K562 (cell line): ENCODE measurements around the gene AKAP7. TPM values are rescaled to one million over a fixed set of nuclear protein-coding genes. Genes with fewer than 3 reads are reported as not detected.

ENCODE experiments used
- ATAC-seq: fragments of 200-7000 bp; cut with Tn5 transposase; 3 replicates; pipeline ENCODE4 v1.9.1; 2020; ENCODE audit warnings: moderate library complexity
- BruUV-seq: library from RNA; stranded (reverse); fragments of 400-500 nt; replicated peaks from 2 replicates; lab custom pipeline; 2021; lab: Mats Ljungman, UMichigan
- CTCF ChIA-PET: fragments of 300-600 bp; formaldehyde crosslinking; extraction: SDS; loops from one replicate; lab custom pipeline; 2021; ENCODE audit warnings: low intra/inter-chr PET ratio; lab: Yijun Ruan, JAX
- POLR2A ChIA-PET: fragments of 300-600, 350-650 bp; sonication (Branson Sonifier 250); formaldehyde crosslinking; extraction: SDS; loops from one replicate; lab custom pipeline; 2021; ENCODE audit warnings: antibody characterized with exemption, inconsistent platforms; lab: Yijun Ruan, JAX
- DNase-seq, 4 experiments: peaks; one replicate each; pipeline versions ENCODE4 v3.0.0 to v3.0.0-alpha.2; 2011 to 2018; ENCODE audit warnings: low spot score in 3 of 4, mixed read lengths in 3 of 4; ENCODE audit errors: extremely low read depth in 1 of 4
- FAIRE-seq: peaks from 2 replicates; lab custom pipeline; 2011; peaks lifted over from hg19 to GRCh38; lab: Jason Lieb, UNC
- H2AFZ ChIP-seq: 2 replicates; pipeline ENCODE4 v1.6.0; 2011; ENCODE audit warnings: low read depth, low read length, control low read depth, inconsistent platforms
- H3K27ac ChIP-seq: fragments of 200-600 bp; 3 replicates; pipeline ENCODE4 v1.8.0; 2011; ENCODE audit warnings: low read depth, mild to moderate bottlenecking, control low read depth, inconsistent platforms, low read length, moderate library complexity, mixed read lengths; ENCODE audit errors: extremely low read depth
- H3K27me3 ChIP-seq, 2 experiments: fragments of 300-600 bp in 1 of 2; 2 replicates in 1 of 2; 3 replicates in 1 of 2; pipeline versions ENCODE4 v1.6.0 to v1.8.0; 2011; ENCODE audit warnings: inconsistent platforms in 2 of 2, low read length in 2 of 2, mild to moderate bottlenecking in 1 of 2, mixed read lengths in 1 of 2, moderate library complexity in 1 of 2; ENCODE audit not compliant: control insufficient read depth in 2 of 2, insufficient read depth in 2 of 2
- H3K36me3 ChIP-seq: fragments of 300-600 bp; 3 replicates; pipeline ENCODE4 v1.8.0; 2011; ENCODE audit warnings: mild to moderate bottlenecking, low read length, inconsistent platforms; ENCODE audit not compliant: control insufficient read depth, insufficient read depth
- H3K4me1 ChIP-seq, 2 experiments: fragments of 200-600 bp in 1 of 2; replicated peaks in 1 of 2; 2 replicates in 1 of 2; 3 replicates in 1 of 2; pipeline versions ENCODE4 v1.5.1 to v1.8.0; 2011; ENCODE audit warnings: inconsistent platforms in 2 of 2, low read length in 2 of 2, mild to moderate bottlenecking in 1 of 2, mixed read lengths in 1 of 2, moderate library complexity in 1 of 2; ENCODE audit not compliant: control insufficient read depth in 2 of 2, insufficient read depth in 2 of 2
- H3K4me2 ChIP-seq: 2 replicates; pipeline ENCODE4 v1.6.1; 2011; ENCODE audit warnings: low read length, control low read depth, inconsistent platforms, mixed read lengths; ENCODE audit not compliant: insufficient read depth
- H3K4me3 ChIP-seq: fragments of 200-600 bp; sonication (generic), shearing (Covaris generic); 2 replicates; pipeline ENCODE4 v1.5.1; 2016; ENCODE audit warnings: control low read depth, inconsistent platforms
- H3K79me2 ChIP-seq: fragments of 200-600 bp; 3 replicates; pipeline ENCODE4 v1.8.0; 2011; ENCODE audit warnings: low read length, inconsistent platforms; ENCODE audit not compliant: control insufficient read depth, insufficient read depth
- H3K9ac ChIP-seq, 2 experiments: 2 replicates each; pipeline versions ENCODE4 v1.6.0 to v1.6.1; 2011; ENCODE audit warnings: low read depth in 2 of 2, low read length in 2 of 2, control low read depth in 1 of 2, inconsistent platforms in 1 of 2, mild to moderate bottlenecking in 1 of 2, mixed read lengths in 1 of 2; ENCODE audit not compliant: insufficient read depth in 1 of 2
- H3K9me1 ChIP-seq: one replicate; pipeline ENCODE4 v1.6.0; 2011; ENCODE audit warnings: inconsistent platforms, mild to moderate bottlenecking, low read length, moderate library complexity; ENCODE audit not compliant: control insufficient read depth, insufficient read depth
- H3K9me3 ChIP-seq: replicated peaks from 2 replicates; pipeline ENCODE4 v1.5.1; 2011; ENCODE audit warnings: low read depth, low read length, inconsistent platforms; ENCODE audit not compliant: control insufficient read depth, insufficient read depth
- H4K20me1 ChIP-seq: replicated peaks from 2 replicates; pipeline ENCODE4 v1.6.1; 2011; ENCODE audit warnings: low read length, inconsistent platforms, mixed read lengths; ENCODE audit not compliant: control insufficient read depth, insufficient read depth
- BCOR ChIP-seq: fragments of 450-650 bp; IDR thresholded peaks from 2 replicates; pipeline ENCODE4 v1.6.1; 2016
- COPS2 ChIP-seq: fragments of 450-650 bp; conservative IDR thresholded peaks from 2 replicates; pipeline ENCODE4 v1.6.1; 2016; ENCODE audit warnings: mild to moderate bottlenecking, moderate library complexity
- CTBP1 ChIP-seq: fragments of 450-650 bp; IDR thresholded peaks from 2 replicates; pipeline ENCODE4 v1.6.1; 2016; ENCODE audit warnings: borderline replicate concordance
- ELF2 ChIP-seq: fragments of 250-450 bp; sonication (Bioruptor Pico); IDR thresholded peaks from 2 replicates; pipeline ENCODE4 v1.5.0; 2021; ENCODE audit warnings: mild to moderate bottlenecking
- HINFP ChIP-seq: fragments of 450-650 bp; conservative IDR thresholded peaks from 2 replicates; pipeline ENCODE4 v1.6.1; 2016; ENCODE audit warnings: missing genetic modification characterization, low read depth, mild to moderate bottlenecking, control low read depth, missing compliant biosample characterization
- KLF10 ChIP-seq: fragments of 250-450 bp; sonication (Bioruptor Pico); IDR thresholded peaks from 2 replicates; pipeline ENCODE4 v1.6.1; 2021; ENCODE audit warnings: matching md5 sums
- PRDM10 ChIP-seq: fragments of 450-650 bp; IDR thresholded peaks from 2 replicates; pipeline ENCODE4 v1.6.1; 2018; ENCODE audit not compliant: partially characterized antibody
- SMARCA5 ChIP-seq: fragments of 450-650 bp; IDR thresholded peaks from 2 replicates; pipeline ENCODE4 v1.6.1; 2016
- STAT5B ChIP-seq: fragments of 250-450 bp; sonication (Bioruptor Pico); IDR thresholded peaks from 2 replicates; pipeline ENCODE4 v1.8.0; 2021; ENCODE audit warnings: mild to moderate bottlenecking, inconsistent platforms
- TARDBP ChIP-seq: fragments of 450-650 bp; IDR thresholded peaks from 2 replicates; pipeline ENCODE4 v1.6.1; 2016
- ZBTB33 ChIP-seq: sonication (generic); formaldehyde crosslinking; IDR thresholded peaks from 2 replicates; pipeline ENCODE4 v1.8.1; 2023; ENCODE audit warnings: mild to moderate bottlenecking, missing genetic modification reagents
- whole genome bisulfite sequencing: fragments of 100-300 bp; shearing (Covaris generic); methylation state at CpG from one replicate; pipeline ENCODE4 v1.1.6; 2016; ENCODE audit warnings: low coverage, mixed read lengths; ENCODE audit not compliant: insufficient coverage; ENCODE audit errors: missing lambda C conversion rate; 5-methylcytosine and 5-hydroxymethylcytosine counted together
- in situ Hi-C: fragments of 300-500 bp; cut with MboI; formaldehyde crosslinking; loops from 4 replicates; pipeline ENCODE4 v1.15.0; 2018; ENCODE audit warnings: inconsistent platforms, mixed read lengths
- intact Hi-C: fragments of 100-400 bp; cut with micrococcal nuclease; formaldehyde crosslinking; loops from 2 replicates; pipeline ENCODE4 v1.14.2; 2022
- polyA plus RNA-seq, 8 experiments: library from polyadenylated mRNA; depleted of rRNA in 4 of 8; stranded (reverse) in 5 of 8; unstranded in 3 of 8; fragments of >200 nt; fragmentation: Nextera tagmentation in 2 of 8; fragmentation: Illumina TruSeq in 1 of 8; extraction: Ambion mirVana in 2 of 8; extraction: Trizol in 1 of 8; gene quantifications; 2 replicates each; pipeline versions ENCODE4 v1.2.1 to v1.2.3, GENCODE V29; 2011 to 2014; ENCODE audit warnings: inconsistent platforms in 1 of 8, missing spikeins in 1 of 8
- total RNA-seq, 7 experiments: library from RNA; depleted of rRNA in 6 of 7; stranded (reverse); fragments of >200 nt in 6 of 7; fragmentation: Illumina TruSeq in 2 of 7; extraction: Trizol in 2 of 7; gene quantifications; 2 replicates each; pipeline versions ENCODE4 v1.2.1 to v1.2.3, GENCODE V29; 2011 to 2021; ENCODE audit warnings: low replicate concordance in 1 of 7
- TF ChIP-seq, protein P1 (sequence below): fragments of 450-650 bp; IDR thresholded peaks from 2 replicates; pipeline ENCODE4 v1.6.1; 2017; ENCODE audit warnings: antibody characterized with exemption

AKAP7 gene
- total and polyA plus RNA-seq, 9 of the 15 experiments (the other 6 are each of a cell fraction or from before 2014, with no cell fraction given) = 0.82 to 2.6 (median 1.6) TPM

DNA sequence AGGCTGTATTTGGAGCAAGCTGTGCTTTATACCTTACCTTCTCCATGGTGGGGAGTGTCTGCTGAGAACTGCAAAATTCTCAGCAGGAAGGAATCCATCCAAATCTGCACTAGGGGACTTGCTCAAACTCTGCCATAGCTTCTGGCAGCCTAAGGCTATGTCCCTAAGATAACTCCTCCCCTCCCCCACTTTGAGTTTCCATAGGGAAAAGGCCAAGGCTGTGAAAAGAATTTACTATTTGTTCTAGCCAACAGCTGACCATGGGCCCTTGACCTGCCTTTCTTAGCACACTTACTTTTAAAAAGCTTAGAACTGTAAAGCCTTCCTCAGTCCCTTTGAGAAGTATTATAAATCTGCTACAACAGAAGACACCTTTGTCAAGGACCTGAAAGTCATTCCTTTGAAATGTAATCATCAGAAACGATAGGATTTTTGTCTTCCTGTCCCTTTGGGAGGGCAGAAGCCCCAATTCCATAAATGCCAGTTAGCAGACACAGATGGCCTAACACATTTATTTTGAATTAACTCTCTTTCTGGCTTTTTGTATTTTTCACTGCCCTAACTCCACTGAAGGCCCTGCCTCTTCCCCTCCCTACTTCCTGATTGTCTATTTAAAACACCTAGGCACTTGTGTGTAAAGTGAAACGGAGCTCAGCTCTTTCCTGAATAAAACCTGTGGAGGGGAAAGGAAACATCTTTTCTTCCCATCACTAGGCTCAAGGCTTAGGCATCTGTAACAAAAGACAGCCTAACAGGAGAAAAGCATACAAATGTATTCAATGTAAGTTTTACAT, 157.1 kb downstream of the AKAP7 start:
- POLR2A ChIA-PET = interaction anchor here (0.7 kb wide), 2 partner anchors 538 to 1440 kb away, joined by 4 read pairs; no protein-coding TSS in a partner anchor
- in situ Hi-C loops = no loop called here
- no peaks in the 10 kb centered on the region for H3K36me3 ChIP-seq
- peaks cover 8 to 12% of the 10 kb centered on the region in 2 experiments; a peak in 4 of 5 replicates for H3K27me3 ChIP-seq
- no peaks in the 10 kb centered on the region for H4K20me1 ChIP-seq
- no peak overlapping the region for H3K27ac ChIP-seq
- no peaks in the 10 kb centered on the region for H3K79me2 ChIP-seq
- no peaks in the 10 kb centered on the region for H3K9me3 ChIP-seq
- H3K4me1 ChIP-seq = no peaks in the 10 kb centered on the region
- no TSS peak for BruUV-seq
- H3K4me3 ChIP-seq = no peak overlapping the region
- CTCF ChIA-PET = no interaction called here
- 0% methylated on average over 2 of the region's 2 CpGs for WGBS
- FAIRE-seq (no peak), ATAC-seq (no peak), DNase-seq (no peak)
- no peak overlapping the region for H2AFZ ChIP-seq
- no peaks in the 10 kb centered on the region for H3K9me1 ChIP-seq
- intact Hi-C loops = no loop called here
- no peak overlapping the region for H3K4me2 ChIP-seq
- no peak overlapping the region for H3K9ac ChIP-seq
- no peak for TF ChIP-seq STAT5B
- no peak for TF ChIP-seq KLF10
- TF ChIP-seq, protein P1, sequence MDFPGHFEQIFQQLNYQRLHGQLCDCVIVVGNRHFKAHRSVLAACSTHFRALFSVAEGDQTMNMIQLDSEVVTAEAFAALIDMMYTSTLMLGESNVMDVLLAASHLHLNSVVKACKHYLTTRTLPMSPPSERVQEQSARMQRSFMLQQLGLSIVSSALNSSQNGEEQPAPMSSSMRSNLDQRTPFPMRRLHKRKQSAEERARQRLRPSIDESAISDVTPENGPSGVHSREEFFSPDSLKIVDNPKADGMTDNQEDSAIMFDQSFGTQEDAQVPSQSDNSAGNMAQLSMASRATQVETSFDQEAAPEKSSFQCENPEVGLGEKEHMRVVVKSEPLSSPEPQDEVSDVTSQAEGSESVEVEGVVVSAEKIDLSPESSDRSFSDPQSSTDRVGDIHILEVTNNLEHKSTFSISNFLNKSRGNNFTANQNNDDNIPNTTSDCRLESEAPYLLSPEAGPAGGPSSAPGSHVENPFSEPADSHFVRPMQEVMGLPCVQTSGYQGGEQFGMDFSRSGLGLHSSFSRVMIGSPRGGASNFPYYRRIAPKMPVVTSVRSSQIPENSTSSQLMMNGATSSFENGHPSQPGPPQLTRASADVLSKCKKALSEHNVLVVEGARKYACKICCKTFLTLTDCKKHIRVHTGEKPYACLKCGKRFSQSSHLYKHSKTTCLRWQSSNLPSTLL = no peak
- TF ChIP-seq ELF2 (CRISPR knock-in tag) = no peak
- no peak for TF ChIP-seq COPS2
- no peak for TF ChIP-seq SMARCA5
- no peak for TF ChIP-seq PRDM10
- TF ChIP-seq CTBP1 = no peak
- TF ChIP-seq ZBTB33 (CRISPR knock-in tag) = no peak
- TF ChIP-seq HINFP (tag) = no peak
- TF ChIP-seq BCOR = no peak
- no peak for TF ChIP-seq TARDBP
